Upper lobe of left lung (tissue), 4 donors: ENCODE results near the gene RASSF7.
A peak's percentile ranks its signal among the peaks of the same experiment; 100 is the strongest.

Experiments used
- EP300 ChIP-seq, 4 donors: sonication (generic); formaldehyde crosslinking; IDR thresholded peaks; one replicate each; pipeline ENCODE4 v1.5.1; 2017; ENCODE audit warnings: antibody characterized with exemption in 4 of 4, control low read depth in 2 of 4
- POLR2A ChIP-seq, 4 donors: fragments of 450-650 bp; IDR thresholded peaks; one replicate each; pipeline ENCODE4 v1.5.1; 2016 to 2017; ENCODE audit warnings: antibody characterized with exemption in 4 of 4, mild to moderate bottlenecking in 2 of 4
- POLR2AphosphoS5 ChIP-seq, 2 donors: sonication (generic); formaldehyde crosslinking; IDR thresholded peaks; one replicate each; pipeline ENCODE4 v1.5.1; 2017; ENCODE audit warnings: antibody characterized with exemption in 2 of 2
- TF ChIP-seq, protein P1 (sequence below), 6 experiments: fragments of 450-650 bp in 4 of 6; fragments of 200-600 bp in 2 of 6; sonication (generic) in 2 of 6; IDR thresholded peaks; one replicate each; pipeline ENCODE4 v1.5.1; 2016 to 2019; ENCODE audit warnings: antibody characterized with exemption in 6 of 6

GRCh38 chr11:518463-519202 is 42.1 kb upstream of the RASSF7 start:
- peak; percentile 57 to 72 for TF ChIP-seq POLR2AphosphoS5 (IDR thresholded peaks at IDR 0.05)
- peak in 1 of 4 donors; percentile 52 for TF ChIP-seq POLR2A (IDR thresholded peaks at IDR 0.05)
- TF ChIP-seq, protein P1, sequence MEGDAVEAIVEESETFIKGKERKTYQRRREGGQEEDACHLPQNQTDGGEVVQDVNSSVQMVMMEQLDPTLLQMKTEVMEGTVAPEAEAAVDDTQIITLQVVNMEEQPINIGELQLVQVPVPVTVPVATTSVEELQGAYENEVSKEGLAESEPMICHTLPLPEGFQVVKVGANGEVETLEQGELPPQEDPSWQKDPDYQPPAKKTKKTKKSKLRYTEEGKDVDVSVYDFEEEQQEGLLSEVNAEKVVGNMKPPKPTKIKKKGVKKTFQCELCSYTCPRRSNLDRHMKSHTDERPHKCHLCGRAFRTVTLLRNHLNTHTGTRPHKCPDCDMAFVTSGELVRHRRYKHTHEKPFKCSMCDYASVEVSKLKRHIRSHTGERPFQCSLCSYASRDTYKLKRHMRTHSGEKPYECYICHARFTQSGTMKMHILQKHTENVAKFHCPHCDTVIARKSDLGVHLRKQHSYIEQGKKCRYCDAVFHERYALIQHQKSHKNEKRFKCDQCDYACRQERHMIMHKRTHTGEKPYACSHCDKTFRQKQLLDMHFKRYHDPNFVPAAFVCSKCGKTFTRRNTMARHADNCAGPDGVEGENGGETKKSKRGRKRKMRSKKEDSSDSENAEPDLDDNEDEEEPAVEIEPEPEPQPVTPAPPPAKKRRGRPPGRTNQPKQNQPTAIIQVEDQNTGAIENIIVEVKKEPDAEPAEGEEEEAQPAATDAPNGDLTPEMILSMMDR (IDR thresholded peaks at IDR 0.05), result peak; percentile 100
- peak in 2 of 4 donors; percentile 39 to 53 for TF ChIP-seq EP300 (IDR thresholded peaks at IDR 0.05)
